HG03139 (cell line): ENCODE results near the gene SLC4A4.

Experiments used
- ATAC-seq: cut with Tn5 transposase; IDR thresholded peaks from one replicate; pipeline ENCODE4 v1.9.1; 2021; ENCODE audit not compliant: unreplicated experiment

Gene SLC4A4

GRCh38 chr4:71338846-71339593 is at the start of gene SLC4A4:
TSS of gene SLC4A4 (plus strand) at chr4:71339020.
- peak; percentile 99 for ATAC-seq

- no peak for ATAC-seq
These were observed 48.7 kb upstream of the SLC4A4 start for GRCh38 chr4:71290074-71290473.

- ATAC-seq: no peak
These were observed 48.3 kb upstream of the SLC4A4 start for GRCh38 chr4:71290476-71290875.

GRCh38 chr4:71292228-71292627 is 46.6 kb upstream of the SLC4A4 start:
- ATAC-seq: no peak

- no peak for ATAC-seq
These were observed 45.1 kb upstream of the SLC4A4 start for GRCh38 chr4:71293705-71294104.

GRCh38 chr4:71294301-71294700 is 44.5 kb upstream of the SLC4A4 start:
- ATAC-seq: no peak

GRCh38 chr4:71296945-71297344 is 41.9 kb upstream of the SLC4A4 start:
- ATAC-seq: no peak

GRCh38 chr4:71300362-71300761 is 38.5 kb upstream of the SLC4A4 start:
- ATAC-seq: no peak

GRCh38 chr4:71300964-71301363 is 37.9 kb upstream of the SLC4A4 start:
- no peak for ATAC-seq

- no peak for ATAC-seq
These were observed 35.5 kb upstream of the SLC4A4 start for GRCh38 chr4:71303287-71303686.

GRCh38 chr4:71303850-71304249 is 35.0 kb upstream of the SLC4A4 start:
- ATAC-seq: no peak

- no peak for ATAC-seq
These were observed 34.5 kb upstream of the SLC4A4 start for GRCh38 chr4:71304289-71304850.

- ATAC-seq: no peak
These were observed 31.1 kb upstream of the SLC4A4 start for GRCh38 chr4:71307729-71308128.

GRCh38 chr4:71322425-71322824 is 16.4 kb upstream of the SLC4A4 start:
- ATAC-seq: no peak

GRCh38 chr4:71333368-71333767 is 5.5 kb upstream of the SLC4A4 start:
- ATAC-seq: no peak

GRCh38 chr4:71333960-71334359 is 4.9 kb upstream of the SLC4A4 start:
- ATAC-seq: no peak

GRCh38 chr4:71334465-71334882 is 4.3 kb upstream of the SLC4A4 start:
- ATAC-seq: no peak

- no peak for ATAC-seq
These were observed 5.0 kb downstream of the SLC4A4 start for GRCh38 chr4:71343670-71344466.

GRCh38 chr4:71346710-71347109 is 7.9 kb downstream of the SLC4A4 start:
- no peak for ATAC-seq

- ATAC-seq: no peak
These were observed 9.8 kb downstream of the SLC4A4 start for GRCh38 chr4:71348586-71348985.

GRCh38 chr4:71355045-71355444 is 16.2 kb downstream of the SLC4A4 start:
- ATAC-seq: no peak

- no peak for ATAC-seq
These were observed 17.2 kb downstream of the SLC4A4 start for GRCh38 chr4:71355971-71356370.
